ENCODE measurements around the gene TSPAN3.

The TSPAN3 gene

GRCh38 chr15:77016321-77016695 is 54.6 kb downstream of the TSPAN3 start:
- no peak for TF ChIP-seq CTCF (IDR thresholded peaks at IDR 0.05; ENCODE audit: low read depth, low read length)
- no peak overlapping the region for H3K4me3 ChIP-seq (ENCODE audit: low read depth, low read length)

- TF ChIP-seq CTCF (IDR thresholded peaks at IDR 0.05; ENCODE audit: low read depth, low read length): no peak
- H3K4me3 ChIP-seq (ENCODE audit: low read depth, low read length): no peak overlapping the region
Measured at GRCh38 chr15:77015646-77016320, 55.1 kb downstream of the TSPAN3 start.

- no peak for TF ChIP-seq CTCF (IDR thresholded peaks at IDR 0.05; ENCODE audit: low read depth, low read length)
- no peak overlapping the region for H3K4me3 ChIP-seq (ENCODE audit: low read depth, low read length)
Measured at GRCh38 chr15:77014132-77015081, 56.5 kb downstream of the TSPAN3 start.

GRCh38 chr15:77013776-77014131 is 57.2 kb downstream of the TSPAN3 start:
- no peak for TF ChIP-seq CTCF (IDR thresholded peaks at IDR 0.05; ENCODE audit: low read depth, low read length)
- H3K4me3 ChIP-seq (ENCODE audit: low read depth, low read length): no peak overlapping the region

DNA sequence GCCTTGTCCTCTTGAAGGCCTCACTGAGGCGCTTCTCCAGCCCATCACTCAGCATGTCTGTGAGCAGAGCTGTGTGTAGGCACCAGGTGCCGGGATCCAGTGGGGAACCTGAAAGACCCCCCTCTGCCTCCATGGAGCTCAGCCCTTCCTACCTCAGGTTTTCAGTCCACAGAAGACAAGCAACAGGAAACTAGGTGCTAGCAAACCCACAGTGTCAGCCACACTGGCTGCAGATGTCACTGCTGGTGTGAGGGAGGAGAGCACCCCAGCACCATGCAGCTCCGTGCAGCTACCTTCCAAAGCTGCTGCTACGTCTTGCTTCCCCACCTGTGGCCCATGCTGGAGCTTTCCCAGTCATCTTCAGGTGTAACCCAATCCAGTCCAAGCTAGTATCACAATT is 58.0 kb downstream of the TSPAN3 start:
- no peak overlapping the region for H3K4me3 ChIP-seq (ENCODE audit: low read depth, low read length)
- TF ChIP-seq CTCF (IDR thresholded peaks at IDR 0.05; ENCODE audit: low read depth, low read length): no peak

GRCh38 chr15:77012117-77012712 is 58.7 kb downstream of the TSPAN3 start:
- no peak for TF ChIP-seq CTCF (IDR thresholded peaks at IDR 0.05; ENCODE audit: low read depth, low read length)
- no peak overlapping the region for H3K4me3 ChIP-seq (ENCODE audit: low read depth, low read length)

- no peak for TF ChIP-seq CTCF (IDR thresholded peaks at IDR 0.05; ENCODE audit: low read depth, low read length)
Measured at GRCh38 chr15:77010857-77011256, 60.1 kb downstream of the TSPAN3 start.

More at GRCh38 chr15:77010857-77011256, 60.1 kb downstream of the TSPAN3 start:
- no peak overlapping the region for H3K4me3 ChIP-seq (ENCODE audit: low read depth, low read length)

Measured in WI38 (cell line).